ENCODE data around the gene BRF1. TPM values are rescaled to one million over a fixed set of nuclear protein-coding genes. Genes with fewer than 3 reads are reported as not detected.

BRF1 gene
- total and polyA plus RNA-seq, 2 of the 13 experiments (the other 11 are each of a cell fraction or from before 2014, with no cell fraction given), result 5.1 to 11.0 TPM

- BruUV-seq (replicated peaks), result no TSS peak
- H2AFZ ChIP-seq (ENCODE audit: low read length), result no peak overlapping the region
- FAIRE-seq, result no peak
- H3K4me3 ChIP-seq (replicated peaks in 1 of 3; ENCODE audit: insufficient read depth in 1 of 3, low read depth in 2 of 3, low read length in 3 of 3), result no peak overlapping the region
- ChIA-PET POLR2A (no interaction called here), CTCF (ENCODE audit: low intra/inter-chr PET ratio, low total read pairs) (no interaction called here)
- intact Hi-C loops (cut with micrococcal nuclease; ENCODE audit: unreplicated experiment) (no loop called here), in situ Hi-C loops (cut with HindIII; ENCODE audit: extremely low pct_ligation_motif_present, low pct_unique_long_range_greater_than_20kb) (no loop called here)
- H3K9me3 ChIP-seq (ENCODE audit: low read length), result peaks cover 6% of the 10 kb centered on the region; the same call in 1 of the 2 replicates
- no peak overlapping the region for H3K27ac ChIP-seq (ENCODE audit: extremely low read length, insufficient read depth, low read length)
- TF ChIP-seq TBP (CRISPR knock-in tag; IDR thresholded peaks at IDR 0.05) (no peak), SAP130 (CRISPR knock-in tag; IDR thresholded peaks at IDR 0.05; ENCODE audit: low read depth) (no peak), ZNF616 (CRISPR knock-in tag; IDR thresholded peaks at IDR 0.05; ENCODE audit: low read depth) (no peak), BCL6 (CRISPR knock-in tag; IDR thresholded peaks at IDR 0.05) (no peak), ARNT (IDR thresholded peaks at IDR 0.05) (no peak), ZNF607 (CRISPR knock-in tag; IDR thresholded peaks at IDR 0.05; ENCODE audit: borderline replicate concordance) (no peak), TEAD2 (CRISPR knock-in tag; IDR thresholded peaks at IDR 0.05) (no peak), ZNF558 (CRISPR knock-in tag; IDR thresholded peaks at IDR 0.05; ENCODE audit: borderline replicate concordance) (no peak), PHF8 (CRISPR knock-in tag; IDR thresholded peaks at IDR 0.05) (no peak), TGIF2 (CRISPR knock-in tag; IDR thresholded peaks at IDR 0.05) (no peak)
- TF ChIP-seq, protein P1, sequence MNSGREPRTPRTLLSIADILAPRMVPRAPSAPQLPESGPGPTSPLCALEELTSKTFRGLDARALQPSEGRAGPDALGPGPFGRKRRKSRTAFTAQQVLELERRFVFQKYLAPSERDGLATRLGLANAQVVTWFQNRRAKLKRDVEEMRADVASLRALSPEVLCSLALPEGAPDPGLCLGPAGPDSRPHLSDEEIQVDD (CRISPR knock-in tag; IDR thresholded peaks at IDR 0.05; ENCODE audit: borderline replicate concordance), result no peak
- TF ChIP-seq, protein P2, sequence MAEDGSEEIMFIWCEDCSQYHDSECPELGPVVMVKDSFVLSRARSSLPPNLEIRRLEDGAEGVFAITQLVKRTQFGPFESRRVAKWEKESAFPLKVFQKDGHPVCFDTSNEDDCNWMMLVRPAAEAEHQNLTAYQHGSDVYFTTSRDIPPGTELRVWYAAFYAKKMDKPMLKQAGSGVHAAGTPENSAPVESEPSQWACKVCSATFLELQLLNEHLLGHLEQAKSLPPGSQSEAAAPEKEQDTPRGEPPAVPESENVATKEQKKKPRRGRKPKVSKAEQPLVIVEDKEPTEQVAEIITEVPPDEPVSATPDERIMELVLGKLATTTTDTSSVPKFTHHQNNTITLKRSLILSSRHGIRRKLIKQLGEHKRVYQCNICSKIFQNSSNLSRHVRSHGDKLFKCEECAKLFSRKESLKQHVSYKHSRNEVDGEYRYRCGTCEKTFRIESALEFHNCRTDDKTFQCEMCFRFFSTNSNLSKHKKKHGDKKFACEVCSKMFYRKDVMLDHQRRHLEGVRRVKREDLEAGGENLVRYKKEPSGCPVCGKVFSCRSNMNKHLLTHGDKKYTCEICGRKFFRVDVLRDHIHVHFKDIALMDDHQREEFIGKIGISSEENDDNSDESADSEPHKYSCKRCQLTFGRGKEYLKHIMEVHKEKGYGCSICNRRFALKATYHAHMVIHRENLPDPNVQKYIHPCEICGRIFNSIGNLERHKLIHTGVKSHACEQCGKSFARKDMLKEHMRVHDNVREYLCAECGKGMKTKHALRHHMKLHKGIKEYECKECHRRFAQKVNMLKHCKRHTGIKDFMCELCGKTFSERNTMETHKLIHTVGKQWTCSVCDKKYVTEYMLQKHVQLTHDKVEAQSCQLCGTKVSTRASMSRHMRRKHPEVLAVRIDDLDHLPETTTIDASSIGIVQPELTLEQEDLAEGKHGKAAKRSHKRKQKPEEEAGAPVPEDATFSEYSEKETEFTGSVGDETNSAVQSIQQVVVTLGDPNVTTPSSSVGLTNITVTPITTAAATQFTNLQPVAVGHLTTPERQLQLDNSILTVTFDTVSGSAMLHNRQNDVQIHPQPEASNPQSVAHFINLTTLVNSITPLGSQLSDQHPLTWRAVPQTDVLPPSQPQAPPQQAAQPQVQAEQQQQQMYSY (CRISPR knock-in tag; IDR thresholded peaks at IDR 0.05), result no peak
- TF ChIP-seq, protein P3, sequence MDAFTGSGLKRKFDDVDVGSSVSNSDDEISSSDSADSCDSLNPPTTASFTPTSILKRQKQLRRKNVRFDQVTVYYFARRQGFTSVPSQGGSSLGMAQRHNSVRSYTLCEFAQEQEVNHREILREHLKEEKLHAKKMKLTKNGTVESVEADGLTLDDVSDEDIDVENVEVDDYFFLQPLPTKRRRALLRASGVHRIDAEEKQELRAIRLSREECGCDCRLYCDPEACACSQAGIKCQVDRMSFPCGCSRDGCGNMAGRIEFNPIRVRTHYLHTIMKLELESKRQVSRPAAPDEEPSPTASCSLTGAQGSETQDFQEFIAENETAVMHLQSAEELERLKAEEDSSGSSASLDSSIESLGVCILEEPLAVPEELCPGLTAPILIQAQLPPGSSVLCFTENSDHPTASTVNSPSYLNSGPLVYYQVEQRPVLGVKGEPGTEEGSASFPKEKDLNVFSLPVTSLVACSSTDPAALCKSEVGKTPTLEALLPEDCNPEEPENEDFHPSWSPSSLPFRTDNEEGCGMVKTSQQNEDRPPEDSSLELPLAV (CRISPR knock-in tag; conservative IDR thresholded peaks at IDR 0.05; ENCODE audit: low read depth), result no peak
- TF ChIP-seq, protein P4, sequence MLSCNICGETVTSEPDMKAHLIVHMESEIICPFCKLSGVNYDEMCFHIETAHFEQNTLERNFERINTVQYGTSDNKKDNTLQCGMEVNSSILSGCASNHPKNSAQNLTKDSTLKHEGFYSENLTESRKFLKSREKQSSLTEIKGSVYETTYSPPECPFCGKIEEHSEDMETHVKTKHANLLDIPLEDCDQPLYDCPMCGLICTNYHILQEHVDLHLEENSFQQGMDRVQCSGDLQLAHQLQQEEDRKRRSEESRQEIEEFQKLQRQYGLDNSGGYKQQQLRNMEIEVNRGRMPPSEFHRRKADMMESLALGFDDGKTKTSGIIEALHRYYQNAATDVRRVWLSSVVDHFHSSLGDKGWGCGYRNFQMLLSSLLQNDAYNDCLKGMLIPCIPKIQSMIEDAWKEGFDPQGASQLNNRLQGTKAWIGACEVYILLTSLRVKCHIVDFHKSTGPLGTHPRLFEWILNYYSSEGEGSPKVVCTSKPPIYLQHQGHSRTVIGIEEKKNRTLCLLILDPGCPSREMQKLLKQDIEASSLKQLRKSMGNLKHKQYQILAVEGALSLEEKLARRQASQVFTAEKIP (CRISPR knock-in tag; IDR thresholded peaks at IDR 0.05; ENCODE audit: borderline replicate concordance), result no peak
- H3K79me2 ChIP-seq (ENCODE audit: insufficient read depth, low read length), result no peaks in the 10 kb centered on the region
- no peak overlapping the region for H3K9ac ChIP-seq (ENCODE audit: insufficient read depth, low read depth, low read length)
- no peaks in the 10 kb centered on the region for H3K36me3 ChIP-seq (replicated peaks in 1 of 2; ENCODE audit: control insufficient read depth in 1 of 2, insufficient read depth in 2 of 2, low read length in 2 of 2)
- no peak for DNase-seq (ENCODE audit: low spot score)
- WGBS (ENCODE audit: low lambda C conversion rate), result 8% methylated on average over 5 of the region's 9 CpGs
- peaks cover 19% of the 10 kb centered on the region; the same call in 1 of the 2 replicates for H3K4me1 ChIP-seq (ENCODE audit: insufficient read depth, low read length)
- H3K27me3 ChIP-seq (ENCODE audit: control insufficient read depth in 1 of 2, insufficient read depth in 2 of 2, low read length in 2 of 2), result peaks cover 8 to 42% of the 10 kb centered on the region in 2 experiments
- ATAC-seq, result no peak
- no peak overlapping the region for H3K4me2 ChIP-seq (ENCODE audit: low read depth, low read length)
- H4K20me1 ChIP-seq (ENCODE audit: insufficient read depth, low read length), result no peaks in the 10 kb centered on the region
Observed at GRCh38 chr14:105184461-105184860, 116.3 kb downstream of the BRF1 start.

All from HepG2 (cell line).